ENCODE results near the gene RAI14.

Gene RAI14

DNA sequence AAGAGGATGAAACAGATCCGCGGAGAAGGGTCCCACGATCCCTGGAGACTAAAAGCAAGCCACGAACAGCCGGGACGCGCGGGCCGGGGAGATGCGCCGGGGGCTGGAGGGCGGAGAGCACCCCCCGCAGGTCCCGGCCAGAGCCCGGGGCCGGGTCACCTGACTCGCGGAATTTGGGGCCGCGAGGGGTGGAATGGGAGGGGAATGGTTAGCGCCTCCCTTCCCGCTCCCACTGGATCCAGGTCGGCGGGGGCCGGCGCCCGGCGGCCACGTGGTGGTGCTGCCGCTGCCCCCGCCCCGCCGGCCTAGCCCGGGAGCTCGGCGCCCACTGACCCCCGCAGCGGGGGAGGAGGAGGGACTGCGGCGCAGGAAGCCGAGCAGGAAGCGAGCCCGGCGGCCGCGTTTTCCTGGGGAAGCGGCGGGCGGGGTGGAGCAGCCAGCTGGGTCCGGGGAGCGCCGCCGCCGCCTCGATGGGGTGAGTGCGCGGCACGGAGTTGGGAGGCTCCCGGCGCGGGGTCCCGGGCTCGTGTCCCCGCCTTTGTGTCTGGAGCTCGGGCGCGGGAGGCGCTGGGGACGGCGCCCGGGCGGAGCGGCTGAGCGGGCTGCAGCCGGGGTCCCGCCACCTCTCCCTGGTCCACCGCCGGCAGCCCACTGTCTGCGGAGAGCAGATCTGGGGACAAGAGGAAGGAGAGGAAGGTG lies at the start of gene RAI14:
Gene RAI14 (plus strand): TSS at position 328 of the 699 bp plus-strand sequence. CDS start 30,592 bp downstream, outside the sequence.
- DNase-seq, result no peak

DNA sequence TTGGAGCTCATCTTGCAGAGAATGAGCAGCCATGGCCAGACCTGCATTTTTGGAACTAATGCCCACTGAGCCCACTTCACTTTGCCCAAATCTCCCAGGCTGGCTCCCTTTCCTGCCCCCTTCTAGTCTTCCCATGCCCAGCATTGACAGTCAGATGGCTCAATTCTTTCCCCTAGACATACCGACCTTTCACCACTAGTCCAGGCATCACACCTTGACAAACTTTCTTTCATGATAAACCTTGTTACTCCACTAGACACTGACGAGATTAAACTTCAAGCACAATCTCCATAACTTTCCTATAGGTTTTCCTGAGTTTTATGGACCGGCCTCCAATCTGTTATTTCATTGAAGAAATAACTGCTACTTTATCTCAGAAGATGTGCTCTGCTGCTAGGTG lies 47.8 kb upstream of the RAI14 start:
- no peak for DNase-seq

- no peak for DNase-seq
Observed at GRCh38 chr5:34608859-34609648, 47.1 kb upstream of the RAI14 start.

GRCh38 chr5:34609951-34610441 lies 46.1 kb upstream of the RAI14 start:
- no peak for DNase-seq

DNA sequence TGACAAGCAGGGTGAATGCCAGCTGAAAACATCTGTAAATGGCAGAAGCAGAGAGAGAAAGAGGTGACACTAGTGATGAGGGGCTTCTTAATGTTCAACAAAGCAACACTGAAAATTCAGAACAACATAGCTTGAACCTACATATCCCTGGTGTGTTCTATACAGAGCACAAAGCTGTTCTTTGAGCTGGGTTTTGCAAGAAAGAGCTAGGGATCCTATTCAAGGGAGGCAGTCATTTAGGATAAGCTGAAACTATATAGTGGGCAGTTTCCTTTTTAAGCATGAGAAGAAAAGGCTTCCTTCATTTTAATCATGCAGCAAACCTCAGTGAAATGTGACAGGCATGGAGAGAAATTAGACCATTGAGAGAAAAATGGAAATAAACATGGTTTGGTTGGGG lies 45.6 kb upstream of the RAI14 start:
- no peak for DNase-seq

GRCh38 chr5:34611464-34612415 lies 44.4 kb upstream of the RAI14 start:
- DNase-seq, result no peak

GRCh38 chr5:34616651-34617050 lies 39.5 kb upstream of the RAI14 start:
- DNase-seq, result no peak

DNA sequence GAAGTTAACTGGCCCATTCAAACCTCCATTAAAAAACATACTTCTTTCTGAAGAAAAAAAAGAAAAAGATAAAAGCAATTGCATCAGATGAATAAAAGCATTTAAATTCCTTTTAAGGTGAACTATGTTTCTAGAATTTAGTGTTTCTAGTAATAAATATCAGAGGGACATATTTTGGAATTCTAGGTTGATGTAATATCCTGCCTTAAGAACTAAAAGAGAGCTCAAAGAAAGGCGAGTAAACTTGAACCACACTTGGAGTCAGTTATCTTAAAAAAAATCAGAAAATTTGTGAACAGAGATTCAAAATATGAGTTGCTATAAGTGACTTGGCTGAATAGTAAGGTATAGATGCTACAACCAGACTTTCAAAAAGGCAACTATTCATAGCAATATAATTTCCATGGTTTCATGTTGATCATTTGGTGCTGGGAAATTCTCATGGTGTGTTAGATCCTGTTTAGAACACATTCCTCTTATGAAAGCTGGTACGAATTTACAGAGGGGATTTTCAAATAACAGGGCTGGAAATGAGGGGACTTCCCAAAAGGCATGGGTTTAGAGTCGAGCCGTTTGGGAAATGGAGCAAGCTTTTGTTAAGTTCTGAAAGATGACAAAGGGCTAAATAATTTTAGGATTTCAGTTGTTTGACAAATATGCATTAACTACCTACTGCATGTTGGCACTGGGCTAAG lies 37.6 kb upstream of the RAI14 start:
- no peak for DNase-seq

- no peak for DNase-seq
Observed at GRCh38 chr5:34620185-34620584, 35.9 kb upstream of the RAI14 start.

GRCh38 chr5:34621277-34622097 lies 34.6 kb upstream of the RAI14 start:
- no peak for DNase-seq

- no peak for DNase-seq
Observed at GRCh38 chr5:34622098-34622400, 34.1 kb upstream of the RAI14 start.

GRCh38 chr5:34624691-34625090 lies 31.4 kb upstream of the RAI14 start:
- no peak for DNase-seq

GRCh38 chr5:34625246-34625645 lies 30.9 kb upstream of the RAI14 start:
- no peak for DNase-seq

- DNase-seq, result no peak
Observed at GRCh38 chr5:34626036-34626435, 30.1 kb upstream of the RAI14 start.

DNA sequence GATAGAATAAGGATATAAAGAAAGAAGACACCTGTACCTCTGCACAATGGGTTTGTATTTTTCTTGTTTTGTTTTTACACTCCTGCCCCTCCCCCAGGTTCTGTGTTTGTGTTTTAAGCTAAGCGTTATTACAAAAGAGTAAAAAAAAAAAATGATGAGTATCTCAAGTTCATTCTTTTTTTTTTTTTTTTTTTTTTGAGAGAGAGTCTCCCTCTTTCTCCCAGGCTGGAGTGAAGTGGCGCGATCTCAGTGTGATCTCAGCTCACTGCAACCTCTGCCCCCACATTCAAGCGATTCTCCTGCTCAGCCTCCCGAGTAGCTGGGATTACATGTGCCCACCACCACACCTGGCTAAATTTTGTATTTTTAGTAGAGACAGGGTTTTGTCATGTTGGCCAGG lies 29.4 kb upstream of the RAI14 start:
- no peak for DNase-seq

DNA sequence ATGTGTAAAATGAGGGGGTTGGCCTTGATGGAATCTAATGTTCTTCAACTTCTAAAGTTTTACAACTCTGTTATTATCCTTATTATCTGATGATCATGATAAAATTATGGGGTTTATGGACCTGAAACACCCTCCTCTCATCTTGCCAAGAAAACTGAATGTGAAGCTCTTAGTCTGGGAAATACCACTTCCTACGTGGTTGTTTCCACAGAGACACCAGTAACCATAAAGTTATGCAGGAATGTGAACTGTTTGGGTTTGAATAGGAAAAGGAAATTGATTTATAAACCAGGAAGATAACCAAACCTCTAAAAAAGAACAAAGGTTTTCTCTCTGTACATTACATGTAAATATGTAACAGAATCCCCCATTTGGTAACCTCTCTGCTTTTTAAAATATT lies 28.3 kb upstream of the RAI14 start:
- no peak for DNase-seq

- DNase-seq, result no peak
Observed at GRCh38 chr5:34628373-34628772, 27.8 kb upstream of the RAI14 start.

GRCh38 chr5:34630596-34630995 lies 25.5 kb upstream of the RAI14 start:
- no peak for DNase-seq

- no peak for DNase-seq
Observed at GRCh38 chr5:34632807-34633422, 23.2 kb upstream of the RAI14 start.

DNA sequence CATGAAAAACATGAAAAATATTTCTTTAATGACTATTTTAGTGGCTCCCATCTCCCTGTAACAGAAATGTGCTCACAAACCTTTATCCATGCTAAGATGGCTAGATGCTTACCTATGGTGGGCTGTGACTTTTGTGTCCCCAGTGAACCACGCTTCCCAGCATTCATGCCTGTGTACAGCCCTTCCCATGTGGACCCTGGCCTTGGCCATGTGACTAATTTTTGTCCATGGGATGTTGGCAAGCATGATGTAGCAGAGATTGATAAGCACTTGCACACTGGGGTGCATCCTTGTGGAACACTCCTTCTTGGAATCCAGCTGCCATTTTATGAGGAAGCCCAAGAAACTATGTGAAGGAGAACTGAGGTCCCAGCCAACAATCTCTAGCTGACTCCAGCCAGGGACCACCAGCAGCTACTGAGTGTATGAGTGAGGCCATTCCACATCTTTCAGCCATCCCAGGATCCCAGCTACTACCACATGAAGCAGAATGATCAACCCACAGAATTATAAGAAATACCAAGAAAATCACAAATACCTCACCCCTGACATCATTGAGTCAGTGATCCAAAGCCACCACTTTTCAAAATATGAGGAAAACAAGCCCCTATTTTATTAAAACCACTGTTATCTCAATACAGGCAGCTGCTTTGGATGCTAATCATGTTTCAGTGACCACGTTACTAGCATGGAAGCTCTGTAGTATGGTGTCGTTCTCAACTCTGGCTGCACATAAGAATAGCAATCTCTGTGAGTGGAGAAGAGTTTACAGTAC lies 16.1 kb upstream of the RAI14 start:
- no peak for DNase-seq

Measured in NK-92 treated with Interleukin-12 subunit alpha and Interleukin-12 subunit beta, amount 100 ng/mL, for 24 hours (cell line).